Measurements from ENCODE around the gene NEDD4. TPM values are rescaled to one million over a fixed set of nuclear protein-coding genes. Genes with fewer than 3 reads are reported as not detected.
"Not testable (repeated sequence)": the region's sequence is repeated elsewhere in the genome, so short reads cannot be mapped to it uniquely, and the experiment has no call there.

Gene NEDD4
- total RNA-seq, 2 donors from 2014 or later: 14.5 to 15.3 TPM

DNA sequence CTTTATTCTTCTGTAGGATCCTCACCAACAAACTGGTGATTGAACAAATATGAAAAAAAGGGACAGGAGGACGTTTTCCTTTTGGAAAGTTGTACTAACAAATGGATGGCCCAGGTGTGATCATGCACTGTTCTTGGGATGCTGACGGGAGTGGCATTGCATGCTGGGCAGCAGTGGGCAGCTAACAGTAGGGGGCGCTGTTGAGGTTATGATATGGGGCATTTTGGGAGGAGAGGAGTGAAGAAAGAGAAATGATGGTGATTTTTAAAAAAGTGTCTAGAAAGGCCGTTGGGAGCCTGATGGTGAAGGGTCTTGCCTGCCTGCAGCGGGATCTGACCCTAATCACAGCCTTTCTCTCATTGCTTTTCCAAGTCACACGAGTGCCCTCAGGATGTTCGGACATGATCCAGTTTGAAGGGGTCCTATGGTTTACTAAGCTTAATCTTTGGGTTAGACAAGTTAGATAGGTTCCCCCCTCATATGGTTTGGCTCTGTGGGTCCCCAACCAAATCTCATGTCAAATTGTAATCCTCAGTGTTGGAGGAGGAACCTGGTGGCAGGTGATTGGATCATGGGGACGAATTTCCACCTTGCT lies 204.2 kb downstream of the NEDD4 start:
- no peaks in the 10 kb centered on the region for H3K36me3 ChIP-seq
- no peaks in the 10 kb centered on the region for H3K27me3 ChIP-seq
- H3K9me3 ChIP-seq: no peaks in the 10 kb centered on the region
- H3K27ac ChIP-seq: no peak overlapping the region
- intact Hi-C loops (cut with DNase I): no loop called here
- peak; percentile 38 for DNase-seq
- no peaks in the 10 kb centered on the region for H3K4me1 ChIP-seq
- peak; percentile 43 for TF ChIP-seq CTCF (IDR thresholded peaks at IDR 0.05)
- no peak overlapping the region for H3K4me3 ChIP-seq
- H3K9ac ChIP-seq (ENCODE audit: low read depth in 2 of 2, low read length in 2 of 2): no peak overlapping the region

- H3K9ac ChIP-seq (ENCODE audit: low read depth in 2 of 2, low read length in 2 of 2): no peak overlapping the region
- no peaks in the 10 kb centered on the region for H3K9me3 ChIP-seq
- DNase-seq: no peak
- no peak overlapping the region for H3K4me3 ChIP-seq
- no peaks in the 10 kb centered on the region for H3K4me1 ChIP-seq
- H3K36me3 ChIP-seq: no peaks in the 10 kb centered on the region
- H3K27me3 ChIP-seq: no peaks in the 10 kb centered on the region
- intact Hi-C loops (cut with DNase I): no loop called here
- no peak overlapping the region for H3K27ac ChIP-seq
- no peak for TF ChIP-seq CTCF (IDR thresholded peaks at IDR 0.05)
Measured at GRCh38 chr15:55786341-55786740, 207.1 kb downstream of the NEDD4 start.

- H3K9ac ChIP-seq (ENCODE audit: low read depth in 2 of 2, low read length in 2 of 2); H3K4me3 ChIP-seq; H3K9me3 ChIP-seq; H3K27ac ChIP-seq; H3K27me3 ChIP-seq; DNase-seq; H3K36me3 ChIP-seq; intact Hi-C loops (cut with DNase I); H3K4me1 ChIP-seq: not testable (repeated sequence)
Measured at GRCh38 chr15:55785593-55785992, 207.8 kb downstream of the NEDD4 start.

DNA sequence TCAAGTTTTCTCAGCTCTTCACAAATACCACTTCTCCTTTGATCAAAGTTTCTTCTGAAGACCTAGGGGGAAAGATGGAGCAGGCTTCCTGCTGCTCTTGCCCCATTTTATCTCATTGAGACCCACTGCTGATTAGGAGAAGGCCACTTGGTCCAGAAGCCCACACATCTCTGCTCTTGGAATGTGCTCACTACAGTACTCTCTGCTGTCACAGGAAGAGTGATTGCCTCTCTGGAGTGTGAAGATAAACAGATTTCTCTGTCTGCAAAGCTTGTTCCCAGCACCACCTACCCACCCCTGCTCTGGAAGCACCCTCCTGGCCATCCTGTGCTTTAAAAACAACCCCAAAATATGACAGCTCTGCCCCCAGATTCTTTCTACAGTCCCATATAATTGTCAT lies 209.1 kb downstream of the NEDD4 start:
- Histone ChIP-seq H3K27ac (no peak overlapping the region), H3K9ac (ENCODE audit: low read depth in 2 of 2, low read length in 2 of 2) (no peak overlapping the region), H3K4me3 (no peak overlapping the region), H3K4me1 (no peaks in the 10 kb centered on the region), H3K36me3 (no peaks in the 10 kb centered on the region), H3K9me3 (no peaks in the 10 kb centered on the region), H3K27me3 (no peaks in the 10 kb centered on the region)
- DNase-seq: no peak
- intact Hi-C loops (cut with DNase I): no loop called here
- no peak for TF ChIP-seq CTCF (IDR thresholded peaks at IDR 0.05)

- no peak for TF ChIP-seq CTCF (IDR thresholded peaks at IDR 0.05)
- no peaks in the 10 kb centered on the region for H3K9me3 ChIP-seq
- intact Hi-C loops (cut with DNase I): no loop called here
- H3K4me3 ChIP-seq: no peak overlapping the region
- no peaks in the 10 kb centered on the region for H3K4me1 ChIP-seq
- no peak overlapping the region for H3K27ac ChIP-seq
- no peaks in the 10 kb centered on the region for H3K36me3 ChIP-seq
- H3K9ac ChIP-seq (ENCODE audit: low read depth in 2 of 2, low read length in 2 of 2): no peak overlapping the region
- no peaks in the 10 kb centered on the region for H3K27me3 ChIP-seq
- no peak for DNase-seq
Measured at GRCh38 chr15:55782901-55783300, 210.5 kb downstream of the NEDD4 start.

DNA sequence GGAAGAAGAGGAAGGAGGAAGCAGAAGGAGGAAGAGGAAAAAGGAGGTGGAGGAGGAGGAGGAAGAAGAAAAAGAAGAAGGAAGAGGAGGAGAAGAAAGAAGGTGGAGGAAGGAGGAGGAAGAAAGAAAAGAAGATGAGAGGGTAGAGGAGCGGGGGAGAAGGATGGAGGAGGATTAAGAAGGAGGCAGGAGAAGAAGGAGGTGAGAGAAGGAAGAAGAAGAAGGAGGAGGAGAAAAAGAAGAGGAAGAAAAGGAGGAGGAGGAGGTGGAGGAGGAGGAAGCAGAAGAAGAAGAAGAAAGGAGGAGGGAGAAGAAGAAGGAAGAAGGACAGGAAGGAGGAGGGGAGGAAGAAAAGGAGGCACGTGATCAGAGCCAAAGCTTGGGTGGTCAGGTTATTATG lies 213.1 kb downstream of the NEDD4 start:
- intact Hi-C loops (cut with DNase I): no loop called here
- no peak for DNase-seq
- H3K27me3 ChIP-seq: no peaks in the 10 kb centered on the region
- TF ChIP-seq CTCF (IDR thresholded peaks at IDR 0.05): no peak
- H3K4me3 ChIP-seq: no peak overlapping the region
- H3K27ac ChIP-seq: no peak overlapping the region
- H3K4me1 ChIP-seq: no peaks in the 10 kb centered on the region
- no peaks in the 10 kb centered on the region for H3K36me3 ChIP-seq
- H3K9me3 ChIP-seq: no peaks in the 10 kb centered on the region
- no peak overlapping the region for H3K9ac ChIP-seq (ENCODE audit: low read depth in 2 of 2, low read length in 2 of 2)
